HEK293 (cell line): Measurements from ENCODE around the gene ANKRD44.

ENCODE experiments used
- CTCF ChIA-PET: fragments of 350-600 bp; formaldehyde crosslinking; extraction: SDS; loops from one replicate; lab custom pipeline; 2021; ENCODE audit warnings: antibody characterized with exemption; lab: Yijun Ruan, JAX
- POLR2A ChIA-PET: fragments of 300-600 bp; formaldehyde crosslinking; extraction: SDS; loops from one replicate; lab custom pipeline; 2020; ENCODE audit warnings: antibody characterized with exemption, inconsistent platforms; lab: Yijun Ruan, JAX
- H3K27ac ChIP-seq: fragments of 200-500 bp; sonication (Bioruptor generic); 2 replicates; pipeline ENCODE4 v1.5.1; 2014; ENCODE audit warnings: low read depth, low read length, control low read depth, inconsistent platforms; ENCODE audit errors: extremely low read depth
- H3K36me3 ChIP-seq, 2 experiments: fragments of 200-500 bp in 1 of 2; sonication (Bioruptor generic) in 1 of 2; 1 replicate in 1 of 2; 2 replicates in 1 of 2; pipeline ENCODE4 v1.5.1; 2014 to 2017; ENCODE audit warnings: inconsistent platforms in 2 of 2, low read length in 2 of 2; ENCODE audit not compliant: control insufficient read depth in 2 of 2, insufficient read depth in 1 of 2
- H3K4me1 ChIP-seq: fragments of 200-500 bp; sonication (Bioruptor generic); 2 replicates; pipeline ENCODE4 v1.5.1; 2014; ENCODE audit warnings: mild to moderate bottlenecking, low read length, inconsistent platforms; ENCODE audit not compliant: control insufficient read depth, insufficient read depth
- H3K4me3 ChIP-seq: 2 replicates; pipeline ENCODE4 v1.5.1; 2011; ENCODE audit warnings: low read depth, mild to moderate bottlenecking, control low read depth, low read length, moderate library complexity
- H3K9me3 ChIP-seq: fragments of 200-500 bp; sonication (Bioruptor generic); 2 replicates; pipeline ENCODE4 v1.5.1; 2014; ENCODE audit warnings: low read depth, low read length, inconsistent platforms; ENCODE audit not compliant: control insufficient read depth, insufficient read depth
- BCL11B ChIP-seq: fragments of 450-650 bp; formaldehyde crosslinking; IDR thresholded peaks from 2 replicates; pipeline ENCODE4 v1.5.1; 2016; ENCODE audit warnings: low read depth, missing biosample characterization, missing genetic modification characterization
- EGR2 ChIP-seq: fragments of 450-650 bp; formaldehyde crosslinking; IDR thresholded peaks from 2 replicates; pipeline ENCODE4 v1.5.1; 2016; ENCODE audit warnings: low read depth, missing biosample characterization, missing genetic modification characterization
- GLI2 ChIP-seq: fragments of 450-650 bp; formaldehyde crosslinking; IDR thresholded peaks from 2 replicates; pipeline ENCODE4; 2017; ENCODE audit warnings: missing biosample characterization, missing genetic modification characterization, low read depth, borderline replicate concordance
- HOXD13 ChIP-seq: sonication (generic); formaldehyde crosslinking; IDR thresholded peaks from 2 replicates; pipeline ENCODE4 v1.8.0; 2022; ENCODE audit warnings: missing genetic modification reagents, borderline replicate concordance
- KLF10 ChIP-seq: fragments of 450-650 bp; IDR thresholded peaks from 2 replicates; pipeline ENCODE4 v1.5.1; 2018; ENCODE audit warnings: missing biosample characterization, mild to moderate bottlenecking, missing genetic modification characterization
- PRDM6 ChIP-seq: fragments of 450-650 bp; formaldehyde crosslinking; IDR thresholded peaks from 2 replicates; pipeline ENCODE4 v1.5.1; 2017; ENCODE audit warnings: missing biosample characterization, missing genetic modification characterization
- RBAK ChIP-seq: fragments of 450-650 bp; formaldehyde crosslinking; IDR thresholded peaks from 2 replicates; pipeline ENCODE4 v1.5.1; 2016; ENCODE audit warnings: missing biosample characterization, missing genetic modification characterization
- ZBTB49 ChIP-seq: fragments of 450-650 bp; formaldehyde crosslinking; IDR thresholded peaks from 2 replicates; pipeline ENCODE4 v1.5.1; 2016; ENCODE audit warnings: missing biosample characterization, missing genetic modification characterization, low read depth
- ZFHX2 ChIP-seq: fragments of 450-650 bp; formaldehyde crosslinking; conservative IDR thresholded peaks from 2 replicates; pipeline ENCODE4 v1.5.1; 2016; ENCODE audit warnings: missing biosample characterization, missing genetic modification characterization
- ZNF132 ChIP-seq: fragments of 450-650 bp; formaldehyde crosslinking; IDR thresholded peaks from 2 replicates; pipeline ENCODE4 v1.5.1; 2017; ENCODE audit warnings: missing biosample characterization, missing genetic modification characterization, borderline replicate concordance
- ZNF211 ChIP-seq: fragments of 450-650 bp; formaldehyde crosslinking; IDR thresholded peaks from 2 replicates; pipeline ENCODE4 v1.5.1; 2016; ENCODE audit warnings: low read depth, missing biosample characterization, missing genetic modification characterization
- ZNF239 ChIP-seq: fragments of 450-650 bp; formaldehyde crosslinking; IDR thresholded peaks from 2 replicates; pipeline ENCODE4 v1.5.1; 2016; ENCODE audit warnings: missing biosample characterization, missing genetic modification characterization
- ZNF350 ChIP-seq: fragments of 450-650 bp; formaldehyde crosslinking; IDR thresholded peaks from 2 replicates; pipeline ENCODE4 v1.5.0; 2017; ENCODE audit warnings: missing biosample characterization, mild to moderate bottlenecking, missing genetic modification characterization
- ZNF571 ChIP-seq: fragments of 450-650 bp; formaldehyde crosslinking; IDR thresholded peaks from 2 replicates; pipeline ENCODE4 v1.5.0; 2017; ENCODE audit warnings: missing biosample characterization, missing genetic modification characterization
- ZNF707 ChIP-seq: fragments of 450-650 bp; formaldehyde crosslinking; IDR thresholded peaks from 2 replicates; pipeline ENCODE4 v1.5.1; 2016; ENCODE audit warnings: missing biosample characterization, missing genetic modification characterization
- ZNF785 ChIP-seq: fragments of 450-650 bp; formaldehyde crosslinking; IDR thresholded peaks from 2 replicates; pipeline ENCODE4 v1.5.1; 2016; ENCODE audit warnings: missing biosample characterization, missing genetic modification characterization
- ZNF843 ChIP-seq: fragments of 450-650 bp; formaldehyde crosslinking; IDR thresholded peaks from 2 replicates; pipeline ENCODE4 v1.5.1; 2016; ENCODE audit warnings: missing biosample characterization, missing genetic modification characterization
- ZSCAN5A ChIP-seq: fragments of 450-650 bp; formaldehyde crosslinking; IDR thresholded peaks from 2 replicates; pipeline ENCODE4 v1.5.1; 2016; ENCODE audit warnings: missing biosample characterization, missing genetic modification characterization

Gene ANKRD44

GRCh38 chr2:197215748-197216360 is 94.7 kb downstream of the ANKRD44 start:
- Histone ChIP-seq H3K4me1 (no peaks in the 10 kb centered on the region), H3K9me3 (no peaks in the 10 kb centered on the region), H3K36me3 (no peaks in the 10 kb centered on the region), H3K27ac (no peak overlapping the region), H3K4me3 (no peak overlapping the region)
- CTCF ChIA-PET = no interaction called here
- POLR2A ChIA-PET = no interaction called here
- no peak for TF ChIP-seq ZNF239 (tag by site-specific recombination)
- TF ChIP-seq KLF10 (tag by site-specific recombination) = no peak
- no peak for TF ChIP-seq ZSCAN5A (tag by site-specific recombination)
- no peak for TF ChIP-seq ZNF785
- no peak for TF ChIP-seq BCL11B
- TF ChIP-seq PRDM6 = no peak
- TF ChIP-seq ZNF132 = no peak
- TF ChIP-seq GLI2 (tag by site-specific recombination) = no peak
- no peak for TF ChIP-seq RBAK (tag by site-specific recombination)
- no peak for TF ChIP-seq ZNF707
- TF ChIP-seq ZNF843 (tag by site-specific recombination) = no peak
- TF ChIP-seq HOXD13 (CRISPR knock-in tag) = no peak
- no peak for TF ChIP-seq ZNF350
- TF ChIP-seq ZNF571 (tag by site-specific recombination) = no peak

GRCh38 chr2:197212344-197213262 is 98.0 kb downstream of the ANKRD44 start:
- Histone ChIP-seq H3K4me1 (no peaks in the 10 kb centered on the region), H3K36me3 (no peaks in the 10 kb centered on the region), H3K4me3 (no peak overlapping the region), H3K9me3 (no peaks in the 10 kb centered on the region), H3K27ac (no peak overlapping the region)
- POLR2A ChIA-PET = no interaction called here
- TF ChIP-seq ZBTB49 (no peak), ZNF211 (no peak), EGR2 (peak; percentile 46), ZFHX2 (tag by site-specific recombination) (peak; percentile 36)
- CTCF ChIA-PET = interaction anchor here (1.0 to 1.1 kb wide), 2 partner anchors 18 to 22 kb away, joined by 3 read pairs; no protein-coding TSS in a partner anchor
